ENCODE results near the gene MIA2.
"Not testable (repeated sequence)": the region's sequence is repeated elsewhere in the genome, so short reads cannot be mapped to it uniquely, and the experiment has no call there.

The MIA2 gene

DNA sequence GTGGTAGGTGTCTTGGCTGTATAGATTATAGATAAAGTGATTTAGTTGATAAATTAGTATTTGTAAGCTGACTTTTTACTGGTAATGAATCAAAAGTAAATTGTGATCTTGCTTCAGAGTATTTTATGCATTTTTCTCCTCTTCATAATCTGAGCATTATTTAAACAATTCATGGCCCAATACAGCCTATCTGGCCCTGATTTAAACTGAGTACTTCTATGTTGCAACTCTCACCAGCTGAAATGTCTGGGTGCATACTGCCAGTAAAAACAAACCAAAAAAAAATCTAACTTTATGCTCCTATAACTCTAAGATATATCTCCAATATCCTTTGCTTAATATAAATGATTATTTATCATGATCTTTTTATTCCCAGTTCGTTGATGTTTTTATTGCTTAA, 86.6 kb downstream of the MIA2 start:
- no peak overlapping the region for H3K27ac ChIP-seq
- no peak for TF ChIP-seq ZFX (IDR thresholded peaks at IDR 0.05; ENCODE audit: borderline replicate concordance)
- TF ChIP-seq, protein P1, sequence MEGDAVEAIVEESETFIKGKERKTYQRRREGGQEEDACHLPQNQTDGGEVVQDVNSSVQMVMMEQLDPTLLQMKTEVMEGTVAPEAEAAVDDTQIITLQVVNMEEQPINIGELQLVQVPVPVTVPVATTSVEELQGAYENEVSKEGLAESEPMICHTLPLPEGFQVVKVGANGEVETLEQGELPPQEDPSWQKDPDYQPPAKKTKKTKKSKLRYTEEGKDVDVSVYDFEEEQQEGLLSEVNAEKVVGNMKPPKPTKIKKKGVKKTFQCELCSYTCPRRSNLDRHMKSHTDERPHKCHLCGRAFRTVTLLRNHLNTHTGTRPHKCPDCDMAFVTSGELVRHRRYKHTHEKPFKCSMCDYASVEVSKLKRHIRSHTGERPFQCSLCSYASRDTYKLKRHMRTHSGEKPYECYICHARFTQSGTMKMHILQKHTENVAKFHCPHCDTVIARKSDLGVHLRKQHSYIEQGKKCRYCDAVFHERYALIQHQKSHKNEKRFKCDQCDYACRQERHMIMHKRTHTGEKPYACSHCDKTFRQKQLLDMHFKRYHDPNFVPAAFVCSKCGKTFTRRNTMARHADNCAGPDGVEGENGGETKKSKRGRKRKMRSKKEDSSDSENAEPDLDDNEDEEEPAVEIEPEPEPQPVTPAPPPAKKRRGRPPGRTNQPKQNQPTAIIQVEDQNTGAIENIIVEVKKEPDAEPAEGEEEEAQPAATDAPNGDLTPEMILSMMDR (IDR thresholded peaks at IDR 0.05): no peak

DNA sequence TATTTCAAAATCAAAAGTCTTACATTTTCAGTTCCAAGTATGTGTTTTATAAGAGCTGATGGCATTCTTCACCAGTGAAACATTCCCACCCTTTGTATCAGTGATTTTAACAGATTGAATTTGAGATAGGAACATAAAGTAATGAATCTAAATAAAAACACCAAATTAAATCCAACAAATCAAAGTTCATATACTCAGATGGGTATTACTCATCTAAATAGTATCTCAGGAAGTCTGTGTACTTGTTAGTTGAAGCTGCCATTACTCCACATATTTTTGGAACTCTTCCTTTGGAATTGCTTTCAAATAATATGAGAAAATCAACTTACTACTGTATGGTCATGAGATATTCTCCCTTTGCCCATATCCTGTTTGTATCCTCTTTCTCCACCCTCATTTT, 89.1 kb downstream of the MIA2 start:
- H3K27ac ChIP-seq: no peak overlapping the region
- no peak for TF ChIP-seq ZFX (IDR thresholded peaks at IDR 0.05; ENCODE audit: borderline replicate concordance)
- TF ChIP-seq, protein P1 (IDR thresholded peaks at IDR 0.05): no peak

DNA sequence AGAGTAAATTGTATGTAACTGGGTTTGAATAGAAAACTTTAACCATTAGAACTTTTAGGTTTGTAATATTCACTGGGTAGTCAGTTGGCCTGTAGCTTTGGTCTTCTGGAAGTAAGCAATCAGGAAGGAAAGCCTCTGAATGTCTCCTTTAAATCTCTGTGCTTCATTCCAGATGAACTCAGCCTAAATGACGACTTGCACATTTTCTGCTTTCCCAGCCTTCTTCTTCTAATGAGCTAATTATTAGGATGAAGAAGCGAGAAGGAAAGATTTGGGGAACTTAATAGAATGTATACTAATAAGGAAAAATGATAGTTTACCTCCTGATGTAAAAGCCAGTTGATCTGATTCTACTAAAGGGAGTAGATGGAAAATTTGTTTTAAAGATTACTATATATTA, 90.4 kb downstream of the MIA2 start:
- no peak for TF ChIP-seq ZFX (IDR thresholded peaks at IDR 0.05; ENCODE audit: borderline replicate concordance)
- TF ChIP-seq, protein P1 (IDR thresholded peaks at IDR 0.05): no peak
- no peak overlapping the region for H3K27ac ChIP-seq

DNA sequence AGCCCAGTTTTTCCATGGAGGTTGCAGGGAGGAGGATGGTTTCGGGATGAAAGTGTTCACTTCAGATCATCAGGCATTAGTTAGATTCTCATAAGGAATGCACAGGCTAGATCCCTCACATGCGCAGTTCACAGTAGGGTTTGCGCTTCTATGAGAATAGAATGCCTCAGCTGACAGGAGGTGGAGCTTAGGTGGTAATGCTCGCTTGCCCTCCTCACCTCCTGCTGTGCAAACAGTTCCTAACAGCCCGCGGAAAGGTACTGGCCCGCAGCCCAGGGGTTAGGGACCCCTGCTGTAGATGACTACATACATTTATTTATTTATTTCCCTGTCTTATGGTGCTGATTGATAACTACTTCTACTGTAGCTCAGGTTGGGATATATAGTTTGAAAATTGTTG, 105.3 kb downstream of the MIA2 start:
- TF ChIP-seq ZFX (IDR thresholded peaks at IDR 0.05; ENCODE audit: borderline replicate concordance): no peak
- TF ChIP-seq, protein P1 (IDR thresholded peaks at IDR 0.05): no peak
- no peak overlapping the region for H3K27ac ChIP-seq

DNA sequence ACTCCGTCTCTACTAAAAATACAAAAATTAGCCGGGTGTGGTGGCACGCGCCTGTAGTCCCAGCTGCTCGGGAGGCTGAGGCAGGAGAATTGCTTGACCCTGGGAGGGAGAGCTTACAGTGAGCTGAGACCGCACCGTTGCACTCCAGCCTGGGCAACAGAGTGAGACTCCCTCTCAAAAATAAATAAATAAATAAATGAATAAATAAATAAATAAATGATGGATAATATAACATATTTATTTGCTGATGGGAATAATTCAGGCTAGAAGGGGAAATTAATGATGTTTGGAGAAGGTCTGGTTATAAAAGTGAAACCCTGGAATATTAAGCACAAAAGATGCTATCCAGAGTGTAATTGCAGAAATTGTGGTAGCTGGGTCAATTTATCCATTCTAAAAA, 107.4 kb downstream of the MIA2 start:
- not testable (repeated sequence) for H3K27ac ChIP-seq

DNA sequence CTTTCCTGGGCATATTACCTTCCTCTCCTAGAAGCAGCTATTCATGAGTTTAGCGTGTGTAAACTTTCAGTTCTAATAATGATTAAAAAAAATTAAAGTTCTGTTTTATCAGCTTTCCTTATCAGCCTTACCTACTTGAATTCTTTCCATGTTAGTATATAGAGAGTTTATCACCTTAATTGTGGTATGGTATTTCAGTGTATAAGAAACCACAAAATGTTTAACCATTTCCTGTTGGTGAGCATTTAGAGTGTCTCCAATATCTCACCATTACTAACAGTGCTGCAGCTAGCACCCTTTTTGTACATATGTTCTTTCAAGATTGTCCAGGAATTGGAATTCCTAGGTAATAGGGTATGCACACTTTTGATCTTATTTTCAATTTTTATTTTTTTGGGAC, 109.1 kb downstream of the MIA2 start:
- no peak for TF ChIP-seq ZFX (IDR thresholded peaks at IDR 0.05; ENCODE audit: borderline replicate concordance)
- TF ChIP-seq, protein P1 (IDR thresholded peaks at IDR 0.05): no peak

DNA sequence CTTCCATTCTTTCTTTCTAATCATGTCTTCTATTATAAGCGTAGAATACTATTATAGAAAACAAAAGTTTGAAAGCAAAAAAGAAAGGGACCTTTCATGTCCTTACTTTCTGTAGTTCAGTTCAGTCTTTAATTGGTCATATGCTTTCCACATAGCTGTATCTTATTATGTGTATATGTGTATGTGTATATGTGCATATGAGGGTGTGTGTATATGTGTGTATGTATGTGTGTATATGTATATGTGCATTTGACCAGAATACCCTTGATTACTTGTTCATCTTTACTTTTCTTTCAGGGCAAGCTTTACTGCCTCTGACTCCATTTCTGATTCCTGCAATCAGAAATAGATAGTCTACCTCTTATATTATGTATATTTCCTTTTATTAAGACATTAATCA, 109.9 kb downstream of the MIA2 start:
- no peak for TF ChIP-seq ZFX (IDR thresholded peaks at IDR 0.05; ENCODE audit: borderline replicate concordance)
- TF ChIP-seq, protein P1 (IDR thresholded peaks at IDR 0.05): no peak
- no peak overlapping the region for H3K27ac ChIP-seq

More for the DNA sequence above, 109.1 kb downstream of the MIA2 start:
- H3K27ac ChIP-seq: no peak overlapping the region

DNA sequence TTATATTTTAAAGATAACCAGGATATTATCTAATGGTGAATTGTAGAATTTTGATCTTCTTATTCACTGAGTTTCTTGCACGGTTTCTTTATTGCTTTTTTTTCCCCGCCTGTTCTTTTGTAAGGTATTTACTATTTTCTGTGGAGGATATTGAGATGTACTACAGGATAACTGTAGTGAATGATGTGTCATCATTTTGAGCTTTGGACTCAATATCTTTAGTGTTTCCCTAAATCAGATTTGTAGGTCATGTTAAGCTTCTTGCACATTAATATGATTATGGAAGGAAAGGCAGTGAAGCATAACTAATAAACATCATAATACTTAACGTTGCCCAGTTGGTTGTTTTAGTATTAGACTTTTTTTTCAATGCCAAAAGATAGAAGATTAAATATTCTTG, 117.2 kb downstream of the MIA2 start:
- H3K27ac ChIP-seq: no peak overlapping the region
- TF ChIP-seq ZFX (IDR thresholded peaks at IDR 0.05; ENCODE audit: borderline replicate concordance): no peak
- TF ChIP-seq, protein P1 (IDR thresholded peaks at IDR 0.05): no peak

Measured in 22Rv1 (cell line).